ENCODE measurements around the gene NPIPB8.

DNA sequence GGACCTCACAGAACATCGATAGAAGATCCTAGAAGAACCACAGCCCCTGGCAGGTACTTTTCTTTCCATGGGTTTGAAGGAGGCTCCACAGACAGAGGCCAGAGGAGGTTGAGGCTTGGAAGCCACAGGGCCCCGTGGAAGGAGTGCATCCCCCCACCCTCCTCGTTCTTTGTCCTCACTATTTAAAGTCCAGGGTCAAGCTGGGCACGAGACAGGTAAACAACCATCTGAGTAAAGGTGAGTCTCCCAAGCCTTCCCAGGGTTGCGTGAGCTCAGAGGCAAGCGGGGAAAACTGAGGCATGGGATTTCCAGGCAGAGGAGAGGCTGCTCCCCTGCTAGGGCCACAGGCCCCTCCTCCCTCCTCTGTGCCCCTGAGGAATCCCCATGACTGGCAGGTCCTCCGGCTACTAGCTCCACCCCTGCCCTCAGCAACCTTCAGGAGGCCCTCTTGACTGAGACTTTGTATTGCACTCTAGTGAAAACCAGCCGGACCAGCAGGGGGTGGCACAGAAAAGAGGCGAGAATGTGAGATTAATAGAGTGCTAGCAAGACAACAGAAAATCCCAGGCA lies 40.1 kb upstream of the NPIPB8 start:
- TF ChIP-seq, protein P1, sequence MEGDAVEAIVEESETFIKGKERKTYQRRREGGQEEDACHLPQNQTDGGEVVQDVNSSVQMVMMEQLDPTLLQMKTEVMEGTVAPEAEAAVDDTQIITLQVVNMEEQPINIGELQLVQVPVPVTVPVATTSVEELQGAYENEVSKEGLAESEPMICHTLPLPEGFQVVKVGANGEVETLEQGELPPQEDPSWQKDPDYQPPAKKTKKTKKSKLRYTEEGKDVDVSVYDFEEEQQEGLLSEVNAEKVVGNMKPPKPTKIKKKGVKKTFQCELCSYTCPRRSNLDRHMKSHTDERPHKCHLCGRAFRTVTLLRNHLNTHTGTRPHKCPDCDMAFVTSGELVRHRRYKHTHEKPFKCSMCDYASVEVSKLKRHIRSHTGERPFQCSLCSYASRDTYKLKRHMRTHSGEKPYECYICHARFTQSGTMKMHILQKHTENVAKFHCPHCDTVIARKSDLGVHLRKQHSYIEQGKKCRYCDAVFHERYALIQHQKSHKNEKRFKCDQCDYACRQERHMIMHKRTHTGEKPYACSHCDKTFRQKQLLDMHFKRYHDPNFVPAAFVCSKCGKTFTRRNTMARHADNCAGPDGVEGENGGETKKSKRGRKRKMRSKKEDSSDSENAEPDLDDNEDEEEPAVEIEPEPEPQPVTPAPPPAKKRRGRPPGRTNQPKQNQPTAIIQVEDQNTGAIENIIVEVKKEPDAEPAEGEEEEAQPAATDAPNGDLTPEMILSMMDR (IDR thresholded peaks at IDR 0.05), result no peak
- no peak for TF ChIP-seq POLR2A (IDR thresholded peaks at IDR 0.05)

Measured in uterus (tissue), 2 donors.